PFSK-1 (cell line): ENCODE results near the gene TTF2.

ENCODE experiments used
- POLR2AphosphoS5 ChIP-seq: IDR thresholded peaks from 2 replicates; pipeline ENCODE4 v1.6.1; 2012; ENCODE audit warnings: low read depth, mild to moderate bottlenecking, control low read depth, low read length, moderate library complexity
- REST ChIP-seq, 2 experiments: IDR thresholded peaks; 2 replicates each; pipeline versions ENCODE4 v1.6.1 to v1.8.0; 2011 to 2012; ENCODE audit warnings: low read depth in 2 of 2, low read length in 2 of 2, control low read depth in 1 of 2, inconsistent platforms in 1 of 2, mild to moderate bottlenecking in 1 of 2, moderate library complexity in 1 of 2; ENCODE audit not compliant: insufficient read depth in 1 of 2

- TF ChIP-seq REST (IDR thresholded peaks at IDR 0.05; ENCODE audit: insufficient read depth in 1 of 2, low read depth in 2 of 2, low read length in 2 of 2) (no peak), POLR2AphosphoS5 (no peak)
Observed at GRCh38 chr1:117116784-117117130, 56.6 kb downstream of the TTF2 start.
